AG09309 (cell line): ENCODE measurements around the gene ATAD3B.
"Not testable (repeated sequence)": the region's sequence is repeated elsewhere in the genome, so short reads cannot be mapped to it uniquely, and the experiment has no call there.

Experiments
- DNase-seq: peaks from one replicate; pipeline ENCODE4 v3.0.0-alpha.2; 2010; ENCODE audit warnings: low read depth
- H3K4me3 ChIP-seq: 2 replicates; pipeline ENCODE4 v1.5.1; 2011; ENCODE audit warnings: mild to moderate bottlenecking, low read depth, low read length, moderate library complexity; ENCODE audit not compliant: control insufficient read depth
- CTCF ChIP-seq: IDR thresholded peaks from 2 replicates; pipeline ENCODE4 v1.5.1; 2011; ENCODE audit warnings: mild to moderate bottlenecking, low read depth, low read length, inconsistent platforms; ENCODE audit not compliant: insufficient read depth, control insufficient read depth; ENCODE audit errors: missing control alignments

ATAD3B gene

GRCh38 chr1:1528301-1529267 is 57.0 kb downstream of the ATAD3B start:
- no peak for DNase-seq
- no peak overlapping the region for H3K4me3 ChIP-seq
- TF ChIP-seq CTCF: no peak

GRCh38 chr1:1529321-1529720 is 57.8 kb downstream of the ATAD3B start:
- no peak for TF ChIP-seq CTCF
- no peak overlapping the region for H3K4me3 ChIP-seq

GRCh38 chr1:1529936-1530335 is 58.4 kb downstream of the ATAD3B start:
- TF ChIP-seq CTCF: no peak
- no peak overlapping the region for H3K4me3 ChIP-seq
- no peak for DNase-seq

More at GRCh38 chr1:1529321-1529720, 57.8 kb downstream of the ATAD3B start:
- no peak for DNase-seq

- no peak for DNase-seq
- TF ChIP-seq CTCF: no peak
- no peak overlapping the region for H3K4me3 ChIP-seq
Measured at GRCh38 chr1:1531947-1532346, 60.4 kb downstream of the ATAD3B start.

GRCh38 chr1:1533176-1533893 is 61.8 kb downstream of the ATAD3B start:
- DNase-seq, H3K4me3 ChIP-seq: not testable (repeated sequence)

- not testable (repeated sequence) for DNase-seq, H3K4me3 ChIP-seq
Measured at GRCh38 chr1:1533894-1534291, 62.3 kb downstream of the ATAD3B start.

GRCh38 chr1:1534401-1535154 is 63.0 kb downstream of the ATAD3B start:
- H3K4me3 ChIP-seq: no peak overlapping the region
- no peak for TF ChIP-seq CTCF
- DNase-seq: no peak
